Endodermal cell (in vitro differentiated cells): Measurements from ENCODE around the gene HDAC11. TPM values are rescaled to one million over a fixed set of nuclear protein-coding genes. Genes with fewer than 3 reads are reported as not detected.
"Not testable (repeated sequence)": the region's sequence is repeated elsewhere in the genome, so short reads cannot be mapped to it uniquely, and the experiment has no call there.

Source experiments
- DNase-seq: peaks from one replicate; pipeline ENCODE4 v3.0.0-alpha.2; 2017
- H3K27ac ChIP-seq: 2 replicates; pipeline ENCODE4 v1.5.1; 2013; ENCODE audit warnings: mild to moderate bottlenecking, low read depth, low read length, moderate library complexity
- H3K27me3 ChIP-seq: 2 replicates; pipeline ENCODE4 v1.6.1; 2013; ENCODE audit warnings: mild to moderate bottlenecking, low read length, moderate library complexity; ENCODE audit not compliant: insufficient read depth, control insufficient read depth, poor library complexity, severe bottlenecking
- H3K36me3 ChIP-seq: 2 replicates; pipeline ENCODE4 v1.7.0; 2013; ENCODE audit warnings: mild to moderate bottlenecking, low read length, moderate library complexity; ENCODE audit not compliant: control insufficient read depth, insufficient read depth
- H3K4me1 ChIP-seq: one replicate; pipeline ENCODE4 v1.7.0; 2013; ENCODE audit warnings: low read length; ENCODE audit not compliant: control insufficient read depth, insufficient read depth
- H3K4me3 ChIP-seq: 2 replicates; pipeline ENCODE4 v1.5.1; 2013; ENCODE audit warnings: mild to moderate bottlenecking, low read length, moderate library complexity
- H3K9ac ChIP-seq: 2 replicates; pipeline ENCODE4 v1.6.1; 2013; ENCODE audit warnings: mild to moderate bottlenecking, low read length, moderate library complexity; ENCODE audit not compliant: poor library complexity, severe bottlenecking; ENCODE audit errors: extremely low read depth
- H3K9me3 ChIP-seq: 2 replicates; pipeline ENCODE4 v1.6.1; 2013; ENCODE audit warnings: mild to moderate bottlenecking, low read length, moderate library complexity; ENCODE audit not compliant: control insufficient read depth
- H3K27ac Mint-ChIP-seq: 2 replicates; pipeline ENCODE4 v1.8.0; 2020; ENCODE audit warnings: mixed read lengths
- H3K27me3 Mint-ChIP-seq: 2 replicates; pipeline ENCODE4 v1.8.0; 2021; ENCODE audit warnings: mild to moderate bottlenecking, mixed read lengths; ENCODE audit not compliant: insufficient read depth
- H3K36me3 Mint-ChIP-seq: 2 replicates; pipeline ENCODE4 v1.8.0; 2020; ENCODE audit warnings: low read depth, mixed read lengths
- H3K4me1 Mint-ChIP-seq: 2 replicates; pipeline ENCODE4 v1.8.0; 2020; ENCODE audit warnings: mixed read lengths
- H3K4me3 Mint-ChIP-seq: 2 replicates; pipeline ENCODE4 v1.8.0; 2020; ENCODE audit warnings: mild to moderate bottlenecking, moderate library complexity, mixed read lengths
- H3K9me3 Mint-ChIP-seq: 2 replicates; pipeline ENCODE4 v1.8.0; 2020; ENCODE audit warnings: mild to moderate bottlenecking, mixed read lengths
- WGBS, 2 experiments: methylation state at CpG; one replicate each; pipeline versions ENCODE4 v1.1.5 to v1.1.7; 2013; ENCODE audit warnings: missing lambda C conversion rate in 2 of 2, mixed read lengths in 1 of 2; ENCODE audit not compliant: insufficient coverage in 1 of 2, insufficient read length in 1 of 2; 5-methylcytosine and 5-hydroxymethylcytosine counted together
- long read RNA-seq, 4 experiments: library from polyadenylated mRNA in 2 of 4; library from RNA in 1 of 4; library from capped mRNA in 1 of 4; stranded (forward) in 3 of 4; unstranded in 1 of 4; transcript quantifications; one replicate each; pipeline ENCODE4 v2.0.0, GENCODE V29; 2020 to 2021; ENCODE audit warnings: inconsistent platforms in 1 of 4
- polyA plus RNA-seq, 2 experiments: library from polyadenylated mRNA; stranded (reverse); fragments of 50-300 nt; gene quantifications; one replicate each; pipeline ENCODE4 v1.2.3, GENCODE V29; 2013
- total RNA-seq, 2 donors: library from RNA; stranded (reverse); fragmentation: NEBNext Ultra II Directional in 1 of 2; extraction: Animal tissue kit (Norgen Biotek cat#: 25700) in 1 of 2; gene quantifications; 2 replicates in 1 of 2; 3 replicates in 1 of 2; pipeline ENCODE4 v1.2.1, GENCODE V29; 2021
- TF ChIP-seq, protein P1 (sequence below): fragments of 200-600 bp; sonication (generic); conservative IDR thresholded peaks from 2 replicates; pipeline ENCODE4 v1.5.0; 2021; ENCODE audit warnings: antibody characterized with exemption, mild to moderate bottlenecking

HDAC11 gene, protein sequence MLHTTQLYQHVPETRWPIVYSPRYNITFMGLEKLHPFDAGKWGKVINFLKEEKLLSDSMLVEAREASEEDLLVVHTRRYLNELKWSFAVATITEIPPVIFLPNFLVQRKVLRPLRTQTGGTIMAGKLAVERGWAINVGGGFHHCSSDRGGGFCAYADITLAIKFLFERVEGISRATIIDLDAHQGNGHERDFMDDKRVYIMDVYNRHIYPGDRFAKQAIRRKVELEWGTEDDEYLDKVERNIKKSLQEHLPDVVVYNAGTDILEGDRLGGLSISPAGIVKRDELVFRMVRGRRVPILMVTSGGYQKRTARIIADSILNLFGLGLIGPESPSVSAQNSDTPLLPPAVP
- total RNA-seq, result 10 to 100 TPM; 17.0 to 17.1 TPM
- polyA plus RNA-seq (2013, experiment 1 of 2), result 14.4 TPM
- 16.7 TPM for polyA plus RNA-seq (2013, experiment 2 of 2)
- long read RNA-seq, experiment 1, partial matches to known transcripts, result 2 of 8 reads
- long read RNA-seq, experiment 1, other reads (novel, unspliced or antisense), result 5 of 8 reads
- long read RNA-seq, experiment 2, transcript HDAC11-201 (10 exons, 2,960 nt), result major isoform, 7 of 43 reads
- long read RNA-seq, experiment 2, transcript HDAC11-203 (7 exons, 1,018 nt), result minor isoform, 5 of 43 reads
- long read RNA-seq, experiment 2, partial matches to known transcripts, result 3 of 43 reads
- long read RNA-seq, experiment 2, other reads (novel, unspliced or antisense), result 22 of 43 reads
- long read RNA-seq, experiment 3, transcript HDAC11-203 (7 exons, 1,018 nt), result minor isoform, 6 of 72 reads
- long read RNA-seq, experiment 3, transcript HDAC11-201 (10 exons, 2,960 nt), result major isoform, 26 of 72 reads
- long read RNA-seq, experiment 3, partial matches to known transcripts, result 7 of 72 reads
- long read RNA-seq, experiment 3, other reads (novel, unspliced or antisense), result 25 of 72 reads
- long read RNA-seq, experiment 4, partial matches to known transcripts, result 6 of 16 reads
- long read RNA-seq, experiment 4, other reads (novel, unspliced or antisense), result 7 of 16 reads

- Histone ChIP-seq H3K9me3 (no peaks in the 10 kb centered on the region), H3K4me1 (peaks cover 2% of the 10 kb centered on the region), H3K4me3 (peak within 1 kb of the TSS; percentile 86), H3K27me3 (peaks cover 9% of the 10 kb centered on the region), H3K9ac (peak within 1 kb of the TSS; percentile 78), H3K36me3 (no peaks in the 10 kb centered on the region), H3K27ac (peak within 1 kb of the TSS; percentile 98)
- peaks cover 11% of the 10 kb centered on the region for H3K27me3 Mint-ChIP-seq
- H3K9me3 Mint-ChIP-seq, result no peaks in the 10 kb centered on the region
- peaks cover 2% of the 10 kb centered on the region for H3K36me3 Mint-ChIP-seq
- peak; percentile 99 for DNase-seq
- WGBS, 2 experiments, result 0 to 1% methylated on average over 29 to 67 of the region's 67 CpGs
- H3K27ac Mint-ChIP-seq, result peak within 1 kb of the TSS; percentile 95
- TF ChIP-seq, protein P1, sequence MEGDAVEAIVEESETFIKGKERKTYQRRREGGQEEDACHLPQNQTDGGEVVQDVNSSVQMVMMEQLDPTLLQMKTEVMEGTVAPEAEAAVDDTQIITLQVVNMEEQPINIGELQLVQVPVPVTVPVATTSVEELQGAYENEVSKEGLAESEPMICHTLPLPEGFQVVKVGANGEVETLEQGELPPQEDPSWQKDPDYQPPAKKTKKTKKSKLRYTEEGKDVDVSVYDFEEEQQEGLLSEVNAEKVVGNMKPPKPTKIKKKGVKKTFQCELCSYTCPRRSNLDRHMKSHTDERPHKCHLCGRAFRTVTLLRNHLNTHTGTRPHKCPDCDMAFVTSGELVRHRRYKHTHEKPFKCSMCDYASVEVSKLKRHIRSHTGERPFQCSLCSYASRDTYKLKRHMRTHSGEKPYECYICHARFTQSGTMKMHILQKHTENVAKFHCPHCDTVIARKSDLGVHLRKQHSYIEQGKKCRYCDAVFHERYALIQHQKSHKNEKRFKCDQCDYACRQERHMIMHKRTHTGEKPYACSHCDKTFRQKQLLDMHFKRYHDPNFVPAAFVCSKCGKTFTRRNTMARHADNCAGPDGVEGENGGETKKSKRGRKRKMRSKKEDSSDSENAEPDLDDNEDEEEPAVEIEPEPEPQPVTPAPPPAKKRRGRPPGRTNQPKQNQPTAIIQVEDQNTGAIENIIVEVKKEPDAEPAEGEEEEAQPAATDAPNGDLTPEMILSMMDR, result peak; percentile 33
- peaks cover 25% of the 10 kb centered on the region for H3K4me1 Mint-ChIP-seq
- peak within 1 kb of the TSS; percentile 79 for H3K4me3 Mint-ChIP-seq
These were observed at the start of gene HDAC11 for GRCh38 chr3:13479582-13480339. Gene HDAC11 (plus strand): TSS chr3:13480306. CDS start chr3:13480348, 42 bp downstream.

- not testable (repeated sequence) for H3K27me3 Mint-ChIP-seq, H3K4me1 Mint-ChIP-seq, DNase-seq, H3K27me3 ChIP-seq, H3K4me1 ChIP-seq, H3K36me3 ChIP-seq, H3K4me3 ChIP-seq, H3K4me3 Mint-ChIP-seq, H3K27ac Mint-ChIP-seq, H3K27ac ChIP-seq, H3K9me3 ChIP-seq, H3K9ac ChIP-seq, H3K36me3 Mint-ChIP-seq
- H3K9me3 Mint-ChIP-seq, result peaks cover 12% of the 10 kb centered on the region
- 86 to 89% methylated on average over 2 of the region's 2 CpGs for WGBS, 2 experiments
These were observed 49.7 kb upstream of the HDAC11 start for GRCh38 chr3:13430411-13430875.

- H3K4me3 ChIP-seq, result no peak overlapping the region
- Mint-ChIP-seq H3K27ac (no peak overlapping the region), H3K4me3 (no peak overlapping the region), H3K27me3 (peaks cover 2% of the 10 kb centered on the region), H3K9me3 (peaks cover 12% of the 10 kb centered on the region), H3K36me3 (no peaks in the 10 kb centered on the region), H3K4me1 (peaks cover 4% of the 10 kb centered on the region)
- H3K4me1 ChIP-seq, result no peaks in the 10 kb centered on the region
- TF ChIP-seq, protein P1, result no peak
- no peaks in the 10 kb centered on the region for H3K27me3 ChIP-seq
- DNase-seq, result no peak
- WGBS, 2 experiments, result 90 to 100% methylated on average over 1 of the region's 1 CpG
- no peak overlapping the region for H3K9ac ChIP-seq
- peaks cover 4% of the 10 kb centered on the region for H3K9me3 ChIP-seq
- H3K27ac ChIP-seq, result no peak overlapping the region
- no peaks in the 10 kb centered on the region for H3K36me3 ChIP-seq
These were observed 48.0 kb upstream of the HDAC11 start for GRCh38 chr3:13432093-13432492.
